ENCODE results near the gene ADGRG6. TPM values are rescaled to one million over a fixed set of nuclear protein-coding genes. Genes with fewer than 3 reads are reported as not detected.

Gene ADGRG6
- total and polyA plus RNA-seq, 10 donors = 0.24 to 29.0 (median 15.4) TPM

DNA sequence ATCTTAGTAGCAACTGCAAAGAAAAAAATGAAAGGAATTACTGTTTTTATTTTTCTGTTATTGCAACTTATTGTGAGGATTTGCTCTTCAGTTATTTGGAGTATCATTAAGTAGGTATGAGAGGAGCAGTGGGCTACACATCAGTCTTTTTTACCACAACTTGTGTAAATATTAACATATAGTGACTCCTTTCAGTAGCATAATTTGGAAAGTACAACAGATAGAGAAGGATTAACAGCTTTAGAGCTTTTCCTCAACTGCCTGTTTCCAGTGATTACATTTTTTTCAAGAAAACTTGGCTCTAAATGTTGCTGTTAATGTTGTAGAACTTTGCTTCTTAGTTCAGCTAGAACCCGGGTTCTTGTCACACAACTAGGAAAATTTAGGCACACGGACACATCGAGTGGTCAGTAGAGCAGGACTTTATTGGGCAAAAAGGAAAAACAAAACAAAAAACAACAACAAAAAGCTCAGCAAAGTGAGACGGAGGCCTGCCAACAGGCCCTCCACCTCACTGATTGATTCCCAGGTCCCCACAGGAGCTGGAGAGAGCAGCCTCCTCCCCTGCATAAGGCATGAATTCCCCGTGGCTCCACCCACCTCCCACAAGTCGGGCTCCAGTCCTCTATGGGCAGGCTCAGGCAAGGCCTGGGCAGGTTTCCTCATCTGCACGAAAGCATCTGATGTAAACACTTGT, 75.1 kb downstream of the ADGRG6 start:
- WGBS, 5 donors = 69 to 85% (median 74%) methylated on average over 7 of the region's 7 CpGs

GRCh38 chr6:142377497-142377848, 75.7 kb downstream of the ADGRG6 start:
- no peak overlapping the region for H3K4me3 ChIP-seq
- TF ChIP-seq POLR2A (IDR thresholded peaks at IDR 0.05) (no peak), POLR2AphosphoS5 (IDR thresholded peaks at IDR 0.05) (no peak)
- TF ChIP-seq, protein P1, sequence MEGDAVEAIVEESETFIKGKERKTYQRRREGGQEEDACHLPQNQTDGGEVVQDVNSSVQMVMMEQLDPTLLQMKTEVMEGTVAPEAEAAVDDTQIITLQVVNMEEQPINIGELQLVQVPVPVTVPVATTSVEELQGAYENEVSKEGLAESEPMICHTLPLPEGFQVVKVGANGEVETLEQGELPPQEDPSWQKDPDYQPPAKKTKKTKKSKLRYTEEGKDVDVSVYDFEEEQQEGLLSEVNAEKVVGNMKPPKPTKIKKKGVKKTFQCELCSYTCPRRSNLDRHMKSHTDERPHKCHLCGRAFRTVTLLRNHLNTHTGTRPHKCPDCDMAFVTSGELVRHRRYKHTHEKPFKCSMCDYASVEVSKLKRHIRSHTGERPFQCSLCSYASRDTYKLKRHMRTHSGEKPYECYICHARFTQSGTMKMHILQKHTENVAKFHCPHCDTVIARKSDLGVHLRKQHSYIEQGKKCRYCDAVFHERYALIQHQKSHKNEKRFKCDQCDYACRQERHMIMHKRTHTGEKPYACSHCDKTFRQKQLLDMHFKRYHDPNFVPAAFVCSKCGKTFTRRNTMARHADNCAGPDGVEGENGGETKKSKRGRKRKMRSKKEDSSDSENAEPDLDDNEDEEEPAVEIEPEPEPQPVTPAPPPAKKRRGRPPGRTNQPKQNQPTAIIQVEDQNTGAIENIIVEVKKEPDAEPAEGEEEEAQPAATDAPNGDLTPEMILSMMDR (IDR thresholded peaks at IDR 0.05 in 8 of 11, conservative IDR thresholded peaks at IDR 0.05 in 3 of 11) = no peak
- H3K36me3 ChIP-seq = no peaks in the 10 kb centered on the region
- no peaks in the 10 kb centered on the region for H3K9me3 ChIP-seq
- intact Hi-C loops (cut with DNase I; ENCODE audit: low total_unique reads) = no loop called here
- peaks cover 0 to 28% (median 3%) of the 10 kb centered on the region in 6 donors for H3K4me1 ChIP-seq
- 89 to 97% (median 93%) methylated on average over 4 of the region's 4 CpGs for WGBS, 5 donors
- DNase-seq = no peak
- H3K27ac ChIP-seq = no peak overlapping the region
- H3K27me3 ChIP-seq (replicated peaks in 1 of 7) = no peaks in the 10 kb centered on the region

More for the DNA sequence above, 75.1 kb downstream of the ADGRG6 start:
- intact Hi-C loops (cut with DNase I; ENCODE audit: low total_unique reads) = no loop called here
- TF ChIP-seq, protein P1 (IDR thresholded peaks at IDR 0.05 in 8 of 11, conservative IDR thresholded peaks at IDR 0.05 in 3 of 11) = no peak
- TF ChIP-seq POLR2A (IDR thresholded peaks at IDR 0.05) (no peak), POLR2AphosphoS5 (IDR thresholded peaks at IDR 0.05) (no peak)
- H3K27me3 ChIP-seq (replicated peaks in 1 of 7) = no peaks in the 10 kb centered on the region
- peaks cover 0 to 28% (median 3%) of the 10 kb centered on the region in 6 donors for H3K4me1 ChIP-seq
- no peaks in the 10 kb centered on the region for H3K9me3 ChIP-seq
- H3K36me3 ChIP-seq = no peaks in the 10 kb centered on the region
- H3K4me3 ChIP-seq = no peak overlapping the region
- no peak overlapping the region for H3K27ac ChIP-seq
- no peak for DNase-seq

GRCh38 chr6:142378138-142378875, 76.5 kb downstream of the ADGRG6 start:
- no peaks in the 10 kb centered on the region for H3K27me3 ChIP-seq (replicated peaks in 1 of 7)
- peak overlapping the region in 1 of 8 donors; percentile 37 for H3K27ac ChIP-seq
- no peaks in the 10 kb centered on the region for H3K36me3 ChIP-seq
- TF ChIP-seq POLR2AphosphoS5 (IDR thresholded peaks at IDR 0.05) (no peak), POLR2A (IDR thresholded peaks at IDR 0.05) (no peak)
- TF ChIP-seq, protein P1 (IDR thresholded peaks at IDR 0.05 in 8 of 11, conservative IDR thresholded peaks at IDR 0.05 in 3 of 11) = no peak
- no peak overlapping the region for H3K4me3 ChIP-seq
- peaks cover 0 to 28% (median 3%) of the 10 kb centered on the region in 6 donors for H3K4me1 ChIP-seq
- intact Hi-C loops (cut with DNase I; ENCODE audit: low total_unique reads) = no loop called here
- DNase-seq = no peak
- 11 to 33% (median 14%) methylated on average over 2 of the region's 2 CpGs for WGBS, 5 donors
- H3K9me3 ChIP-seq = no peaks in the 10 kb centered on the region

DNA sequence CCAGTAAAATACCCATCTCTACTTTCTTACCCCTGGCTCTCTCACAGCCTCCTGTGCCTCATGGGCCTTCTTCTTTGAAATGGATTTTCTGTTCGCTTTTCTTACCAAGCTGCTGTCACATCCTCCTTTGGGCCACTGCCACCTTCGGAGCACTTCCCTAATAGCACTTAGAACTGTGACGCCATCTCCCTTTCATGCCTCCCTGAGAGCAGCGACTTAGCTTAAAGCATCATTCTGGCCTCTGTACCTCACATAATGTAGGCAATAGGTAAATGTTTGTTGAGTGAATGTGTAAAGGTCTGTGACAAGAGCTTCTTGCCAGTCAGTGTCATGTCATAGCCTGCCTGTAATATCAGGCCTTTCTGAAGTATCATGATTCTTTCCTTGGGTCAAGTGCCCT, 78.8 kb downstream of the ADGRG6 start:
- 42 to 71% (median 54%) methylated on average over 4 of the region's 4 CpGs for WGBS, 5 donors
- no peaks in the 10 kb centered on the region for H3K27me3 ChIP-seq (replicated peaks in 1 of 7)
- intact Hi-C loops (cut with DNase I; ENCODE audit: low total_unique reads) = loop anchor here (10.0 kb wide), 1 partner anchor 226 kb away; no protein-coding TSS in a partner anchor
- H3K36me3 ChIP-seq = no peaks in the 10 kb centered on the region
- no peak overlapping the region for H3K4me3 ChIP-seq
- H3K9me3 ChIP-seq = no peaks in the 10 kb centered on the region
- peaks cover 0 to 19% (median 3%) of the 10 kb centered on the region in 6 donors for H3K4me1 ChIP-seq
- DNase-seq = no peak
- no peak for TF ChIP-seq POLR2AphosphoS5 (IDR thresholded peaks at IDR 0.05)
- TF ChIP-seq POLR2A (IDR thresholded peaks at IDR 0.05) = no peak
- TF ChIP-seq, protein P1 (IDR thresholded peaks at IDR 0.05 in 8 of 11, conservative IDR thresholded peaks at IDR 0.05 in 3 of 11) = no peak
- H3K27ac ChIP-seq = no peak overlapping the region
